HG02763 (cell line): Measurements from ENCODE around the gene SPI1.

Source experiments
- ATAC-seq: cut with Tn5 transposase; IDR thresholded peaks from one replicate; pipeline ENCODE4 v1.9.1; 2021; ENCODE audit warnings: mild to moderate bottlenecking, moderate library complexity; ENCODE audit not compliant: unreplicated experiment

SPI1 gene

DNA sequence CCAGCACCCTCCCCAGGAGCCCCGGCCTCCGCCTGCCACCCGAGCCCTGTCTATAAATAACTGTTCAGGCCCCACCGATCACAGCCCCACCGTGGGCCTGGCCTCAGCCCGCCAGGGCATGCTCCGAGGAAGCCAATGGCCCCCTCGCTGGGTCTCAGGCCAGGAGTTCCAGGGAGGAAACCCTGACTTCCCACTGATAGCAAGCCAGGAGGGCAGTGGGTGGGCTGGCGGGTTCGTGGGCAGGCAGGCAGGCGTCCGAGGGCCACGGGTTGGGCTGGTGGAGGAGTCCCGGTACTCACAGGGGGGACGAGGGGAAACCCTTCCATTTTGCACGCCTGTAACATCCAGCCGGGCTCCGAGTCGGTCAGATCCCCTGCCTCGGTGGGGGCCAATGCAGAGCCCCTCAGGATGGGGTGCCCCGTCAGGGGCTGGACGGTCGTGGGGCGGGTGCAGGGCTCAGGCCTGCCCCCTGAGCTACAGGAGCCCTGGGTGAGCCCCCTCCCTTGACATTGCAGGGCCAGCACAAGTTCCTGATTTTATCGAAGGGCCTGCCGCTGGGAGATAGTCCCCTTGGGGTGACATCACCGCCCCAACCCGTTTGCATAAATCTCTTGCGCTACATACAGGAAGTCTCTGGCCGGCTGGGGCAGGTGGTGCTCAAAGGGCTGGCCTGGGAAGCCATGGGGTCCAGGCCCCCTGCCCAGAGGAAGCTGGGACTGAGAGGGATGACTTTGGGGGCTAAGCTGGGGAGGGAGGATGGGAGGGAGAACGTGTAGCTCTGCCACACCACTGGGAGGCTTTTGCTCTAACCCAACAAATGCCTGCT, at the start of gene SPI1:
Gene SPI1, minus strand, starts transcription at position 538 of the 826 bp plus-strand sequence. Its CDS starts 194 bp downstream, at position 344.
- peak; percentile 78 for ATAC-seq

DNA sequence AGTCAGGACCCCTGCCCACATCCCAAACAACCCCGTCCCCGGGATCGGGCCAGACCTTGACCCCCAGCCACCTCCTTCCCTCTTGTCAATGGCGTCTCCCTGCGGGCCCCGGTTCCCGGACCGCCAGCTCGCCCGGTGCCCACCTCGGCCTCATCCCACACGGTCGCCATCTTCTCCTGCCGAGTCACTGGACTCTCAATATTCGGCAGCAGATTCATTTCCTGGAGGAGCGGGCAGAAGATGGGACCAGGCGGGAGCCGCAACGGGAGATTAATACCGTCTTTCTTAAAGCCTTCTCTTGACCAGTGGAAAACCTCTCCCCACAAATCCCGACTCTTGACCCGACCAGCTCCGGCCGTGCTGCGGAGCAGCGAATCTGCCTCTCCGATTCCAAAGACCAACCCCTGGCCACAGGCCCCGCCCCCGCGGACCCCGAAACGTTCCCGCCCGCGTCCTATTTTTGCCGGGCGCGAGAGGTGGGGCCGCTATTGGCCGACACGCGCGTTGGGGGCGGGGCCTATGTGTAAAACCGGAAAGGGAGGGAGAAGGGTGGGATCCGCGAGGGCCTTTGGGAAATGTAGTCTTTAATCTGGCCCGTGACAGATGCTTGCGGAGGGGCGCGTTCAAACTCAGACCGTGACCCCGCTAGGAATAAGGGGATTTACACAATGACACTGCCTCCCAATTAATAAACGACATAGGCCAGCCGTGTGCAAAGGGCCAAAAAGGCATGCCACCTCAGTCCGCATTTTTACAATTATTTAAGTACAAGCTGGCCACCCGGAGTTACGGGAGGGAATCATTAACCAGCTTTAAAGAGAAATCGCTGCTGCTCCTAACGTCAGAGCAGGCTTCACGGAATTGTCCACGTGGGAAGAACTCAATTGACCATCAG, 48.0 kb upstream of the SPI1 start, which contains the start of gene PSMC3:
Gene PSMC3, minus strand, starts transcription at position 378 of the 895 bp plus-strand sequence. Its CDS starts 160 bp downstream, at position 218.
- ATAC-seq: peak; percentile 92

GRCh38 chr11:47425611-47426010, 47.3 kb upstream of the SPI1 start:
- no peak for ATAC-seq

DNA sequence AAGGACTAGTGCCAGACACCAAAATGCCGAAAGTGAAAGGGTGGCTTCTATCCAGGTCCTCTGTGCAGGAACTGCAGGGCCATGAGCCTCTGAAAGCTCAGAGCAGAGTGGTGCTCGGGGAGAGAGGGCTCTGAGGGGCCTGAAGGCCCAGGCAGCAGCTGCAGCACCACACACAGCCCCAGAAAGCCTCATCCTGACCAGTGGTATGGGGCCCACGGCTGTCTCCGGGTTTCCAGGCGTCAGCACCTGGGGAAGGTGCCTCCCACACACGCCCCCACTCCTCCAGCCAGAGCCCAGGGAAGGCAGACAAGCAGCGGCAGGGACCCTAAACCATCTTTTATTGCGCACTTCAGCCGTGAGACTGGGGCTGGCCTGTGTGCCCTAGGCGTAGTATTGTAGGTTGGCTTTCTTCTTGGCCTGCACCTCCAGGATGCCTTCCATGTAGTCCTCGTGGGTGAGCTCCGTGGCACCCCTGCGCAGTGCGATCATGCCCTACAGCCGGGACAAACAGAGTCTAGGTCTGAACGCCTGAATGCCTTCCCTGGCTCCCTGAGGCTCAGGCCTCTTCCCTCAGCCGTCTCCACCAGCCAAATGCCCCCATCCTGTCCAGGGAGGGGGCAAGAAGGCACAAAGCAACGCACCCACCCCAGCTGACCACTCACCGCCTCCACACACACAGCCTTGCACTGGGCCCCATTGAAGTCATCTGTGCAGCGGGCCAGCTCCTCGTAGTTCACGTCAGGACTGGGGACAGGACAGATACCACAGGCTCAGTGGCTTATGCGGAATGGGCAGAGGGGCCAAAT, 40.3 kb upstream of the SPI1 start:
- ATAC-seq: no peak

DNA sequence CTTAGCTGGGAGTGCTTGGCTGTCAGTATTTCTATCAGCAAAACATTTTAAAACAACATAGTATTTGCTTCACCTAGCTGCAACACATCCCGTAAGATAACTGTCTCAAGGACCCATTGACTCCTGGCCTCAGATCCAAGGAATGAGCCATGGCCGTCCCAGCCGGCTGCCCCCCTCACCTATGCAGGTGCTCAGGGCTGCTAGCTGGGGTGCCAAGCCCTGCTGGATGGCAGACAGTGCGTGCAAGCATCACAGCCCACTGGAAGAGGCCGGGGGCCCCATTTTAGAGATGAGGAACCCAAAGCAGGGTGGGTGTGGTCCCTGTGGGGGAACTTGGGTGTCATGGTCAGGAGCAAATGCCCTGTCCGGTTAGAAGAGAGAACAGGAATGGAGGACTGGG, 39.4 kb upstream of the SPI1 start:
- no peak for ATAC-seq

GRCh38 chr11:47415949-47416472, 37.7 kb upstream of the SPI1 start:
- no peak for ATAC-seq

DNA sequence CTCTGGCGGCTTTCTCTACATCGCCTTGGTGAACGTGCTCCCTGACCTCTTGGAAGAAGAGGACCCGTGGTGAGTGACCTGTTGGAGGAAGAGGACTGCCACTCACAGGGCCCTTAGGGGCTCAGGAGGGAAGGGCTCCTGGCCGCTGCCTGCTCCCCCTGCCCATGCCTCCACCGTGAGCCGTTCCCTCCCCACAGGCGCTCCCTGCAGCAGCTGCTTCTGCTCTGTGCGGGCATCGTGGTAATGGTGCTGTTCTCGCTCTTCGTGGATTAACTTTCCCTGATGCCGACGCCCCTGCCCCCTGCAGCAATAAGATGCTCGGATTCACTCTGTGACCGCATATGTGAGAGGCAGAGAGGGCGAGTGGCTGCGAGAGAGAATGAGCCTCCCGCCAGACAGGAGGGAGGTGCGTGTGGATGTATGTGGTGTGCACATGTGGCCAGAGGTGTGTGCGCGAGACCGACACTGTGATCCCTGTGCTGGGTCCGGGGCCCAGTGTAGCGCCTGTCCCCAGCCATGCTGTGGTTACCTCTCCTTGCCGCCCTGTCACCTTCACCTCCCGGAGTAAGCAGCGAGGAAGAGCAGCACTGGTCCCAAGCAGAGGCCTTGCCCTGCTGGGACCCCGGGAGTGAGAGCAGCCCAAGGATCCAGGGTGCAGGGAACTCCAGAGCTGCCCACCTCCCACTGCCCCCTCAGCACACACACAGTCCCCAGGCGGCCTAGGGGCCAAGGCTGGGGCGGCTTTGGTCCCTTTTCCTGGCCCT, 36.9 kb upstream of the SPI1 start:
- no peak for ATAC-seq

DNA sequence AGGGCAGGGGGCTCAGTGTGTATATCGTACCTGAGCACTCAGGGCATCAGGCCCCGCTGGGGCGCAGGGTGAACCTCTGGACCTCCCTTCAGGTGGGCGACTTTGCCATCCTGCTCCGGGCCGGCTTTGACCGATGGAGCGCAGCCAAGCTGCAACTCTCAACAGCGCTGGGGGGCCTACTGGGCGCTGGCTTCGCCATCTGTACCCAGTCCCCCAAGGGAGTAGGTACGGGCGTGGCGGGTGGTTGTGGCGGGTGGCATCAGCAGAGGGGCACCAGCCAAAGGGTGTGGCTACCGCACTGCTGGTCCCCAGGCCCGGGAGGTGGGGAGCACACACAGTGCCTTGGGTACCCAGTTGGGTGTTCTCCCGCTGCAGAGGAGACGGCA, 36.3 kb upstream of the SPI1 start:
- no peak for ATAC-seq

- ATAC-seq: no peak
These were observed 35.7 kb upstream of the SPI1 start for GRCh38 chr11:47413908-47414684.

- no peak for ATAC-seq
These were observed 35.0 kb upstream of the SPI1 start for GRCh38 chr11:47413351-47413750.

GRCh38 chr11:47411884-47412746, 33.8 kb upstream of the SPI1 start:
- no peak for ATAC-seq

DNA sequence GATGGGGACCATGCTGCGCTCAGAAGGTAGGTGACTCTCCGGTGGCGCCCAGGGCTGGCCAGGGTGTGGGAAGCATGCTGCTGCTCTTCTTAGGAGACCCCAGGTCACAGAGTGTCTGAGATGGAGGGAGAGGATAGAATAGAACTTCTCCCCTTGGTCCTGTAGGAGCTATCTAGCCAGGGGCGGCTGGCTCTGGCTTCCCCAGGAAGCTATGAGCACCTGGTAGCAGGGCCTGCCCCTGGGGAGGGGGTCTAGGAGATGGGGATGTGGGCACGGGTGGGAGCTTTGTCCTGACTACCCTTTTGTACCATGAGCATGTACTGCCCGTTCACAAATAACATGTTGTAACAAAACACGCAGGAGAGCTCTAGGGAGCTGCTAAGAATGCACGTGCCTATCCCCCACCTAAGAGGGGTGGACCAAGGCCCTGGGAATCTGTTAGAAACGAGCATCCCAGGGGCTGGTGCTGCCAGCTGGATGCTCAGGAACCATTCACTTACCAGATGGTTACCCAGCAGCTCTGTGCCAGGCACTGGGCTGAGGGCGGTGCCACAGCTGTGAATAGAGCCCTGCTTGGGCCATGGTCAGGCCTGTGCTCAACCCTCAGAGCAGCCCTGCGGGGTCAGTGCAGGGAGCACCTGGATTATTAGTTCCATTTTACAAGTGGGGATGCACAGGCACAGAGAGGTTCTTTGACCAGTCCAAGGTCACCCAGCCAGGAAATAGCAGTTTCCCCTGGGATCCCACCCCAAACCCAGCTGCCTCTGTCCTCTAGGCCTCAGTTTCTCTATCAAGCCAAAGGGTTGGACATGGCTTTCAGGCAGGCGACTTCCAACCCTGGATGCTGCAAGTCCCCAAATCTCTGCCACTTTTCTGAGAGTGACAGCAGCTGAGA, 32.3 kb upstream of the SPI1 start:
- ATAC-seq: no peak

DNA sequence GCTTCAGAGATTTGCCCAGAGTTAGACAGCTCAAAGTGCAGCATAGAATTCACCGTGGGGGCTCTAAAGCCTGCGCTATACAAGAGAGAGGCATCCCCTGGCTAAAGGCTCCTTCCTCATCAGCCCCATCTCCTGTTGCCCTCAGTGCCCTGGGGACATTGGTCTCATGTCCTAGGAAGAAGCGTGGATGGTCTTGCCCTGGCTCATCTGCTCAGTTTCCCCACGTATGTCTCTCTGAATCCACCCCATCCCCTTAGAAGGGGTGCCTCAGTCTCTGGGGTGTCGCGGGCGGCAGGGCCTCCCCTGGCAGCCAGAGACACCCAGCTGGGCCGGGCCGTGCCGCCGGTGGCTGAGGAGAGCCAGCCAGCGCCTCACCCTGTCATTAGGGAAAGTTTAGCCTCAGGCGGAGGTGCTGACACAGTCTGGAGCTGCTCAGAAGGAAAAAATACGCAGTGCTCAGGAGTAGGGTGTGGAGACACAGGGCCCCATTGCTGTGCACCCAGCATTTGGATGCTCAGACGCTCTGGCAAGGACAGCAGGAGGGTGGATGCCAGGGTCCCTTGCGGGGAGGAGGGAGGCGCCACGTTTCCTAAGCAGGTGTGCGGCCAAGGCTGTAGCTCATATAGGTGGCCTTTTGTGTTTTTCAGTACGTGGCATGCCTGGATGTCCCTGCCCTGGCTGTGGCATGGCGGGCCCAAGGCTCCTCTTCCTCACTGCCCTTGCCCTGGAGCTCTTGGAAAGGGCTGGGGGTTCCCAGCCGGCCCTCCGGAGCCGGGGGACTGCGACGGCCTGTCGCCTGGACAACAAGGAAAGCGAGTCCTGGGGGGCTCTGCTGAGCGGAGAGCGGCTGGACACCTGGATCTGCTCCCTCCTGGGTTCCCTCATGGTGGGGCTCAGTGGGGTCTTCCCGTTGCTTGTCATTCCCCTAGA, 31.4 kb upstream of the SPI1 start:
- no peak for ATAC-seq

DNA sequence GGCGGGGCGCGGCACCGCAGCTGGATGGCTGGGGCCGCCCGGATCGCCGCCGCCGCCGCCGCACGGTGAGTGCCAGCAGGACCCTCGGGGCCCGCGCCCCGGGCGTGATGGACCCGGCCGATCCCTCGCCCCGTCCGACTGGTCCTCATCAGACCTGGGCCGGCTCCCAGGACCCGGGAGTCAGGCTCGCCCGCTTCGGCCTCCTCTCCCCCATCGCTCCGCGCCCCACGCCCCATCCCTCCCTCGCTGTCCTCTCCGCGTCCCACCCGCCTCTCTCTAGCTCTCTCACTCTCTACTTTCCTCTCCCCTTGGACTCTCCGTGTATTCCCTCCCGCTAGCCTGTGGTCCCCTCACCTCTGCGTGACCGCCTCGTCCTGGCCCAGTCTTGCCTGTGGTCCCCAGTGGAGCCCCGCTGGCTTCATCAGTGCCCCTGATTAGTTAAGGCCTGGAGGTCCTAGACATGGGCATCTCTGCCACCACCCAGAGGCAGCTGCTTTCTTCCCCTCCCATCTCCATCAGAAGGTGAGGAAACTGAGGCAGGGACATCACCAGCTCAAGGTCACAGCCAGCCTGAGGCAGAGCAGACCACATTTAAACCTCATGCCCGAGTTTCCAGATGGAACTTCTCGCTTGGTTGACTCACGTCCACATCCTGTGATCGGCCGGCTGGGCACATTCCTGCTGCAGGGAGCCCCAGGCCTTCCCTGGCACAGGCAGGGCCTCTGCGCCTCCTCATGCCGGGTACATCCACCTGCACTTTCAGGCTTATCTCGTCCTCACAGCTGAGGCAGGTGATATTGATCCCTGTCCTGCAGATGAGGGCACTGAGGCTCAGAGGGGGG, 30.5 kb upstream of the SPI1 start:
- ATAC-seq: no peak
